ENCODE results near the gene MOV10. TPM values are rescaled to one million over a fixed set of nuclear protein-coding genes. Genes with fewer than 3 reads are reported as not detected.

Gene MOV10
- total RNA-seq, 1 donor from 2014 or later = 53.0 TPM

DNA sequence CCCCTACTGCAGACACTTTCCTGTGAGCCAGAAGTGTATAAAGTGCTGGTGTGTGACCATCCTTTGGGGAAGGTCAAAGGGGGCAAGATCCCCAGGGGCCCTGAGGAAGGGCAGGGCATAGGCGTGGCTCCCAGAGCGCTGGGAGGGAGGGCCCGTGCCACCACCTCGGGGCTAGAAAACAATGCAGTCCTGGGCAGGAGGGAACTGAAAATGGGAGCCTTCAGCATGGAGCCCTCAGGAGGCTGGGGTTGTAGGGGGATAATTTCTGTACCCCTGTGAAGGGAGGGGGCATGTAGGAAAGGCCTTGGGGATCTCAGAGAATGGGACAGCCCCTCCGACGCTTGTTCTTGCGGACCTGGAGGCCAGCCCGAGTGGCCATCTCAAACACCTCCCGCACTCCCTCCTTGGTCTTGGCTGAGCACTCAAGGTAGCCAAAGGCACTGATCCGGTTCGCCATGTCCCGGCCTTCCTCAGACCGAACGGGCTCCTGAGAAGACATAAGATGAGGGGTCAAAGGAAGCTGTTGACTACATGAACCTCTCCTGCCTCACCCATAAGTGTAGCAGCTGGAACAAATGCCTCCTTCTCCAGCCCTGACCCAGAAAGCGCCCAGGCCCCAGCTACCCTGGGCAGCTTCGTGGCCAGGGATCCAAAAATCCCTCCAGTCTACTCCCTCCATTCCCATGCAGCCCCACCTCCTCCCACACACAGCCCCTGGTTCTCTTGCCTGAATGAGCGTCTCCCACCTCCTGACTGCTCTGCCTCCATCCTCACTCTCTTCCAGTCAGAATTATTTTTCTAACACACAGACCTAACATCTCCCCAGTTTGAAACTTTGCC, 27.0 kb downstream of the MOV10 start:
- TF ChIP-seq POLR2A (IDR thresholded peaks at IDR 0.05) (no peak), POLR2AphosphoS5 (IDR thresholded peaks at IDR 0.05; ENCODE audit: insufficient read depth in 1 of 2, low read depth in 1 of 2) (no peak)
- TF ChIP-seq, protein P1, sequence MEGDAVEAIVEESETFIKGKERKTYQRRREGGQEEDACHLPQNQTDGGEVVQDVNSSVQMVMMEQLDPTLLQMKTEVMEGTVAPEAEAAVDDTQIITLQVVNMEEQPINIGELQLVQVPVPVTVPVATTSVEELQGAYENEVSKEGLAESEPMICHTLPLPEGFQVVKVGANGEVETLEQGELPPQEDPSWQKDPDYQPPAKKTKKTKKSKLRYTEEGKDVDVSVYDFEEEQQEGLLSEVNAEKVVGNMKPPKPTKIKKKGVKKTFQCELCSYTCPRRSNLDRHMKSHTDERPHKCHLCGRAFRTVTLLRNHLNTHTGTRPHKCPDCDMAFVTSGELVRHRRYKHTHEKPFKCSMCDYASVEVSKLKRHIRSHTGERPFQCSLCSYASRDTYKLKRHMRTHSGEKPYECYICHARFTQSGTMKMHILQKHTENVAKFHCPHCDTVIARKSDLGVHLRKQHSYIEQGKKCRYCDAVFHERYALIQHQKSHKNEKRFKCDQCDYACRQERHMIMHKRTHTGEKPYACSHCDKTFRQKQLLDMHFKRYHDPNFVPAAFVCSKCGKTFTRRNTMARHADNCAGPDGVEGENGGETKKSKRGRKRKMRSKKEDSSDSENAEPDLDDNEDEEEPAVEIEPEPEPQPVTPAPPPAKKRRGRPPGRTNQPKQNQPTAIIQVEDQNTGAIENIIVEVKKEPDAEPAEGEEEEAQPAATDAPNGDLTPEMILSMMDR (IDR thresholded peaks at IDR 0.05) = no peak
- Histone ChIP-seq H3K4me1 (peaks cover 82% of the 10 kb centered on the region), H3K4me3 (no peak overlapping the region), H3K27me3 (no peaks in the 10 kb centered on the region), H3K9me3 (no peaks in the 10 kb centered on the region), H3K36me3 (peaks cover 0 to 17% of the 10 kb centered on the region in 2 donors), H3K27ac (peak overlapping the region; percentile 99)
- peak in 1 of 2 donors; percentile 86 for DNase-seq (ENCODE audit: extremely low spot score in 2 of 2)
- intact Hi-C loops (cut with DNase I) = no loop called here

DNA sequence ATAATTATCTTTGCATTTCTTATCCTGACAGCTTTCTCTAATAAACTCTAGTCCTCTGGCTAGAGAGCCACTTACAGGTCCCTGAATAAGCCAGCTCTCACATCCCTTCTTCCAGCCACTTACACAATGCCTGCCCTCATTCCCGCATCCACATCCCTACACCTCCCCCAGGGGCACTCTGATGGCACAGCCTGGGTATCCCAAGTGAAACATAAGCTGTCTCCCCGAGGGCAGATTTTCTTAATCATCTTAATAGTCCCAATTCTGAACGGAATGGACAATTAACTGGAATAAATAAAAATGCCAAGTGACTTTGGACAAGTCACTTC, 27.6 kb downstream of the MOV10 start:
- H3K4me3 ChIP-seq = no peak overlapping the region
- H3K36me3 ChIP-seq = peaks cover 0 to 14% of the 10 kb centered on the region in 2 donors
- peaks cover 82% of the 10 kb centered on the region for H3K4me1 ChIP-seq
- H3K9me3 ChIP-seq = no peaks in the 10 kb centered on the region
- intact Hi-C loops (cut with DNase I) = no loop called here
- peak overlapping the region; percentile 99 for H3K27ac ChIP-seq
- no peak for DNase-seq (ENCODE audit: extremely low spot score in 2 of 2)
- TF ChIP-seq, protein P1 (IDR thresholded peaks at IDR 0.05) = no peak
- no peak for TF ChIP-seq POLR2AphosphoS5 (IDR thresholded peaks at IDR 0.05; ENCODE audit: insufficient read depth in 1 of 2, low read depth in 1 of 2)
- TF ChIP-seq POLR2A (IDR thresholded peaks at IDR 0.05) = no peak
- H3K27me3 ChIP-seq = no peaks in the 10 kb centered on the region

DNA sequence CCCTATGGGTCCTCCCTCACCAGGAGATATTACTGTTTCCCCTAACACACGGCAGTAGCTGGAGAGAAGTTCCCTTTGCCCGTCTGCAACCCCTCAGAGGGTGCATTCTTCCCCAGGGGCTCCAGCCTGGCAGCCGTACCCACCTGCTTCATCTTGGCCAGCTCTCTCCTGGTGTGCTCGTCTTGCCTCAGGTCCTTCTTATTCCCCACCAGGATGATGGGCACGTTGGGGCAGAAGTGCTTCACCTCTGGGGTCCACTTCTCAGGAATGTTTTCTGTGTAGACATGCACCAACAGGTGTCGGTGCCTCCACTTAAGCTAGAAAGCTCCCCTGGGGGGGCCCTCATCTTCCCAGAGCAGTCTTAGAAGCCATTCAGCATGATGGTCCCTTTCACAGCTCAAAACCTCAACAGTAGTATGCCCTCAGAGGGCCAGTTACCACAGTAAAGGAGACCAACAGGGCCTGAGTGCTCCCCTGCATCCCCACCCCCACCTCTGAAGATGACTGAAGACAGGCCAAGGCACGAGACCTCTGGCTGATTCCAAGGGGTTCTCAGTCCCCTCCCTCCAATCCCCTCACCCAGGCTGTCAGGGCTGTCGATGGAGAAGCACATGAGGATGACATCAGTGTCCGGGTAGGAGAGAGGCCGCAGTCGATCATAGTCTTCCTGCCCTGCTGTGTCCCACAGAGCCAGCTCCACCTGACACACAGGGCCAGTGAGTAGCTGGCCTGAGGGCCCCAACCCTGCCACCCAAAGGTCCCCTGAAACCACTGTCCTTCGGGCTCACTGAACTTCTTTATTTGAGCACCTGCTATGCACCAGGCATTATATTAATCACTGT, 28.2 kb downstream of the MOV10 start:
- intact Hi-C loops (cut with DNase I) = no loop called here
- H3K4me3 ChIP-seq = no peak overlapping the region
- H3K36me3 ChIP-seq = peaks cover 0 to 13% of the 10 kb centered on the region in 2 donors
- H3K27me3 ChIP-seq = no peaks in the 10 kb centered on the region
- no peaks in the 10 kb centered on the region for H3K9me3 ChIP-seq
- DNase-seq (ENCODE audit: extremely low spot score in 2 of 2) = peak in 1 of 2 donors; percentile 84
- H3K27ac ChIP-seq = peak overlapping the region; percentile 99
- peaks cover 85% of the 10 kb centered on the region for H3K4me1 ChIP-seq
- TF ChIP-seq POLR2A (IDR thresholded peaks at IDR 0.05) (no peak), POLR2AphosphoS5 (IDR thresholded peaks at IDR 0.05; ENCODE audit: insufficient read depth in 1 of 2, low read depth in 1 of 2) (no peak)
- TF ChIP-seq, protein P1 (IDR thresholded peaks at IDR 0.05) = no peak

DNA sequence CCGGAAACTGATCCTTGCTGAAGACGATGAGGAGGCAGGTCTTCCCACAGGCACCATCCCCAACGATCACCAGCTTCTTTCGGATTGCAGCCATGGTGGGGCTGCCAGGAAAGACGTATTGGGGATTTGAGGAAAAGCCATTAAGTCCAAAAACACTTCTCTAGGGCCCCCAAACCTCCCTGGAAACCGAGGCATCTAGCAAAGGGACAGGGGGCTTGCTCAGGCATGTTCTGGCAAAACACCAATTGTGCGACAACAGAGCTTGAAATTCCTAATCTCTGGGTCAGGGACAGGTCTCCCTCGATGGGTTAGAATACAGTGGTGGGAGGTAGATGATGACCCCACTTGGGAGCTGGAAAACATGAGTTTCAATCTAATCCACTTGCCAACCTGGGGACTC, 29.2 kb downstream of the MOV10 start:
- intact Hi-C loops (cut with DNase I) = no loop called here
- H3K27me3 ChIP-seq = no peaks in the 10 kb centered on the region
- peaks cover 0 to 11% of the 10 kb centered on the region in 2 donors for H3K36me3 ChIP-seq
- H3K9me3 ChIP-seq = no peaks in the 10 kb centered on the region
- H3K4me1 ChIP-seq = peaks cover 79% of the 10 kb centered on the region
- H3K27ac ChIP-seq = peak overlapping the region; percentile 99
- TF ChIP-seq POLR2A (IDR thresholded peaks at IDR 0.05) (no peak), POLR2AphosphoS5 (IDR thresholded peaks at IDR 0.05; ENCODE audit: insufficient read depth in 1 of 2, low read depth in 1 of 2) (no peak)
- TF ChIP-seq, protein P1 (IDR thresholded peaks at IDR 0.05) = no peak
- no peak overlapping the region for H3K4me3 ChIP-seq
- DNase-seq (ENCODE audit: extremely low spot score in 2 of 2) = no peak
